Measurements from ENCODE around the gene SBF2.

Gene SBF2

GRCh38 chr11:9777525-9777924 lies 516.5 kb downstream of the SBF2 start:
- no peak overlapping the region for H3K9ac ChIP-seq (ENCODE audit: low read length)
- no peaks in the 10 kb centered on the region for H3K4me1 ChIP-seq (ENCODE audit: control insufficient read depth, insufficient read depth, low read length)
- no peaks in the 10 kb centered on the region for H3K36me3 ChIP-seq (ENCODE audit: control insufficient read depth, insufficient read depth, low read length)
- no peaks in the 10 kb centered on the region for H3K27me3 ChIP-seq (ENCODE audit: control insufficient read depth, insufficient read depth, low read length)
- H3K9me3 ChIP-seq (ENCODE audit: control insufficient read depth, low read length), result no peaks in the 10 kb centered on the region
- H3K4me3 ChIP-seq (ENCODE audit: low read length), result no peak overlapping the region

DNA sequence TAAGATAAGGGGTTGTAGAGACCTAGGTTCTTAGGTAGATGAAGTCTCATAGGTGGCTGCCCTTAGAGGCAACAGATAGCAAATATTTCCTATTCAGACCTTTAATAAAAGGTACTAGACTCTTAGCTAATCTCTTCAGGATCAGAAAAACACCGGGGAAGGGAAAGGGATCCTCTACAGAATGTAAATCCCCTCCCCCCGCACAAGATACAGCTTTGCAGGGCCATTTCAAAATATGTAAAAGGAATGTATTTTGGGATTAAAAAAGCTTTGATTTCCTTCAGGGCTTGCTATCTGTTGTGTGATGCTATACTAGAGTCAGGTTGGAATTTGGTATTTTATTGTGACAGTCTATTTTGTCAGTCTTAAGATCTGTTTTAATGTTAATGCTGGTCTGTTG lies 517.0 kb downstream of the SBF2 start:
- no peak overlapping the region for H3K9ac ChIP-seq (ENCODE audit: low read length)

DNA sequence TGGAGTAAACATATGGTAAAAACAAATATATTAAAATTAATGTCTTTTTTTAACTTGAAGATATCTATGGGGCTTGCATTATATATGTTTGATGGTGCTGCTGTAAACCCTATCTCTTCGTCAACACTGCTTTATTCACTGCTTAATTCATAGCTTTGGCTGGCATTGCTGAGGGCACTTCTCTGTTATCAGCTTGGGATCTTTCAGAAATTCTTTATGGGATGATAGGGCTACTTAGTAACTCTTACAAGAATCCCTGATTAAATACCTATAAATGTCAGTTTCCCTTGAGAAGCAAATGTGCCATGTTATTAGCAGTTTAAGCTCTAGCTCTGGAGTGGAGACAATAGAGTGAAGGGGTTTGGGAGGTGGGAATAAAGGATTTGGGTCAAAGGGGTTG lies 517.8 kb downstream of the SBF2 start:
- H3K27me3 ChIP-seq (ENCODE audit: control insufficient read depth, insufficient read depth, low read length), result no peaks in the 10 kb centered on the region
- no peaks in the 10 kb centered on the region for H3K4me1 ChIP-seq (ENCODE audit: control insufficient read depth, insufficient read depth, low read length)
- no peak overlapping the region for H3K4me3 ChIP-seq (ENCODE audit: low read length)
- H3K36me3 ChIP-seq (ENCODE audit: control insufficient read depth, insufficient read depth, low read length), result no peaks in the 10 kb centered on the region
- H3K9me3 ChIP-seq (ENCODE audit: control insufficient read depth, low read length), result no peaks in the 10 kb centered on the region
- H3K9ac ChIP-seq (ENCODE audit: low read length), result no peak overlapping the region

More for the DNA sequence above, 517.0 kb downstream of the SBF2 start:
- Histone ChIP-seq H3K27me3 (ENCODE audit: control insufficient read depth, insufficient read depth, low read length) (no peaks in the 10 kb centered on the region), H3K4me1 (ENCODE audit: control insufficient read depth, insufficient read depth, low read length) (no peaks in the 10 kb centered on the region), H3K4me3 (ENCODE audit: low read length) (no peak overlapping the region), H3K36me3 (ENCODE audit: control insufficient read depth, insufficient read depth, low read length) (no peaks in the 10 kb centered on the region), H3K9me3 (ENCODE audit: control insufficient read depth, low read length) (no peaks in the 10 kb centered on the region)

DNA sequence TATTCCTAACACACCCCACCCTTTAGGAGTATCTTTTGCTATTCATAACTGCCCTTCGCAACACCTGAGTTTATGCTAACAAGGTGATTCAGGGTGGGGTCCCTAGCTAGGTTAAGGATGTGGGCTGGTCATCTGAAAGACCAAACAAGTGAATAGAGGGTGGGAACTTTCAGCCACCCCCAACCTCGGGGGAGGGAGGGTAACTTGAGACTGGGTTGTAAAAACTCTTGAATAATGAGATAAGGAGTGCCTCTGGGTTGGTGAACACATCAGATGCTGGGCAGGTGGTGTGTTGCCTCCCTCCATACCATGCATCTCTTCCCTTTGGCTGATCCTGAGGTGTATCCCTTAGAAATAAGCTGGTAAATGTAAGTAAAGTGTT lies 518.6 kb downstream of the SBF2 start:
- Histone ChIP-seq H3K4me3 (ENCODE audit: low read length) (no peak overlapping the region), H3K9me3 (ENCODE audit: control insufficient read depth, low read length) (no peaks in the 10 kb centered on the region), H3K36me3 (ENCODE audit: control insufficient read depth, insufficient read depth, low read length) (no peaks in the 10 kb centered on the region), H3K9ac (ENCODE audit: low read length) (no peak overlapping the region), H3K27me3 (ENCODE audit: control insufficient read depth, insufficient read depth, low read length) (no peaks in the 10 kb centered on the region), H3K4me1 (ENCODE audit: control insufficient read depth, insufficient read depth, low read length) (no peaks in the 10 kb centered on the region)

- H3K9me3 ChIP-seq (ENCODE audit: control insufficient read depth, low read length), result no peaks in the 10 kb centered on the region
- no peaks in the 10 kb centered on the region for H3K36me3 ChIP-seq (ENCODE audit: control insufficient read depth, insufficient read depth, low read length)
- no peak overlapping the region for H3K4me3 ChIP-seq (ENCODE audit: low read length)
- no peaks in the 10 kb centered on the region for H3K4me1 ChIP-seq (ENCODE audit: control insufficient read depth, insufficient read depth, low read length)
- no peak overlapping the region for H3K9ac ChIP-seq (ENCODE audit: low read length)
- H3K27me3 ChIP-seq (ENCODE audit: control insufficient read depth, insufficient read depth, low read length), result no peaks in the 10 kb centered on the region
These were observed 519.2 kb downstream of the SBF2 start for GRCh38 chr11:9774591-9775397.

DNA sequence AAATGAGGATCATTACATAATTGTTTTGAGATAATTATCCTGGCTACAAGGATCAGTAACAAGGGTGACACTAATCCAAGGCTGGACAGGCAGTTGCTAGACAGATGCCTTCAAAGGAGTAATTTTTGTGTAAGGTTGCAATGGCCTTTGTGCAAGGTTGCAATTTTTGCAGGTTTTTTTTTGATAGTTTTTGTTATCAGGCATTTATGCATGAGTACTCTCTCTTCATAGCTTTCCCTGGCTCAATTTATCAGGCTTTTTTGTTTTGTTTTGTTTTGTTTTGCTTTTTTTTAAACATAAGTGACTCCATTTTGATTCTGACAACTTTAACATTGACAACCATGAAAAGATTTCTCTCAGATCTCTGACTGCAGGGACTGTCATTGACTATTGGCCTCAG lies 519.9 kb downstream of the SBF2 start:
- H3K4me3 ChIP-seq (ENCODE audit: low read length), result no peak overlapping the region
- H3K9me3 ChIP-seq (ENCODE audit: control insufficient read depth, low read length), result no peaks in the 10 kb centered on the region
- no peaks in the 10 kb centered on the region for H3K27me3 ChIP-seq (ENCODE audit: control insufficient read depth, insufficient read depth, low read length)
- no peaks in the 10 kb centered on the region for H3K4me1 ChIP-seq (ENCODE audit: control insufficient read depth, insufficient read depth, low read length)
- H3K9ac ChIP-seq (ENCODE audit: low read length), result no peak overlapping the region
- H3K36me3 ChIP-seq (ENCODE audit: control insufficient read depth, insufficient read depth, low read length), result no peaks in the 10 kb centered on the region

GRCh38 chr11:9773524-9773923 lies 520.5 kb downstream of the SBF2 start:
- H3K36me3 ChIP-seq (ENCODE audit: control insufficient read depth, insufficient read depth, low read length), result no peaks in the 10 kb centered on the region
- no peaks in the 10 kb centered on the region for H3K9me3 ChIP-seq (ENCODE audit: control insufficient read depth, low read length)
- no peaks in the 10 kb centered on the region for H3K4me1 ChIP-seq (ENCODE audit: control insufficient read depth, insufficient read depth, low read length)
- H3K4me3 ChIP-seq (ENCODE audit: low read length), result no peak overlapping the region
- no peaks in the 10 kb centered on the region for H3K27me3 ChIP-seq (ENCODE audit: control insufficient read depth, insufficient read depth, low read length)
- H3K9ac ChIP-seq (ENCODE audit: low read length), result no peak overlapping the region

- Histone ChIP-seq H3K4me1 (ENCODE audit: control insufficient read depth, insufficient read depth, low read length) (no peaks in the 10 kb centered on the region), H3K36me3 (ENCODE audit: control insufficient read depth, insufficient read depth, low read length) (no peaks in the 10 kb centered on the region), H3K4me3 (ENCODE audit: low read length) (no peak overlapping the region), H3K9me3 (ENCODE audit: control insufficient read depth, low read length) (no peaks in the 10 kb centered on the region), H3K9ac (ENCODE audit: low read length) (no peak overlapping the region), H3K27me3 (ENCODE audit: control insufficient read depth, insufficient read depth, low read length) (no peaks in the 10 kb centered on the region)
These were observed 521.8 kb downstream of the SBF2 start for GRCh38 chr11:9772218-9772617.

DNA sequence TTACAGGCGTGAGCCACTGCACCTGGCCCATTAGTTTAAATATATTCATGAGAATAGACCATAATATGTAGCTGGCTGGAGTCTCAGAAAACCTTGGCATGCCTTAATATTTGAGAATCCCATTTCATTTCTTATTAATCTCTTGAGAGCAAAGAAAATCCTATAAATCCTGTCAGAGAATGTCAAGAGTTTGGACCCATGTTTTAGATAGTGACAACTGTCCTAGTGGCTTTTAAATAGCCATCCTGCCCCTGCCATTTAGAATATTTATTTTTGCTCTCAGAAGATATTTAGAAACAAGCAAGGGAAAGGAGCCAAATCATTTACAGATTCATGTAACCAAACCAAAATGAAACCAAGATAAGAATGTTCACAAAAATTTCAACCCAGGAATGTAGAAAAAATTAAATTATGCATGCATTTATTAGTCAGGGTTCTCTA lies 522.9 kb downstream of the SBF2 start:
- no peaks in the 10 kb centered on the region for H3K36me3 ChIP-seq (ENCODE audit: control insufficient read depth, insufficient read depth, low read length)
- H3K9me3 ChIP-seq (ENCODE audit: control insufficient read depth, low read length), result no peaks in the 10 kb centered on the region
- H3K9ac ChIP-seq (ENCODE audit: low read length), result no peak overlapping the region
- no peak overlapping the region for H3K4me3 ChIP-seq (ENCODE audit: low read length)
- H3K27me3 ChIP-seq (ENCODE audit: control insufficient read depth, insufficient read depth, low read length), result no peaks in the 10 kb centered on the region
- no peaks in the 10 kb centered on the region for H3K4me1 ChIP-seq (ENCODE audit: control insufficient read depth, insufficient read depth, low read length)

DNA sequence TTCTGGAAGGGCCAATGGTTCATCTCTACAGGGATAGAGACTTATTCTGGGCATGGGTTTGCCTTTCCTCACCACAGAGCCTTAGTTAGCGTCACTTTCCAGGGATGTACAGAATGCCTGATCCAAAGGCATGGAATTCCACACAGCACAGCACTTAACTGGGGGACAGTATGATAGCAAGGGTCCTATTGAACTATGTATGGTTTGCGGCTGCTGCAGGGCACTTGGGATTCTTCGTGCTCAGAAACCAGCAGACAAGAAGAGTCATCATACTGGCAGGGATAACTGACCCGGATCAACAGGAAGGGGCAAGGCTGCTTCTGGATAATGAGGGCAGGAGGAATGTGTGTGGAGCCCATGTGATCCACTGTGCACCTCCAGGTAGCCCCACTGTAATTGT lies 524.4 kb downstream of the SBF2 start:
- Histone ChIP-seq H3K4me3 (ENCODE audit: low read length) (no peak overlapping the region), H3K4me1 (ENCODE audit: control insufficient read depth, insufficient read depth, low read length) (no peaks in the 10 kb centered on the region), H3K27me3 (ENCODE audit: control insufficient read depth, insufficient read depth, low read length) (no peaks in the 10 kb centered on the region), H3K9me3 (ENCODE audit: control insufficient read depth, low read length) (no peaks in the 10 kb centered on the region), H3K9ac (ENCODE audit: low read length) (no peak overlapping the region), H3K36me3 (ENCODE audit: control insufficient read depth, insufficient read depth, low read length) (no peaks in the 10 kb centered on the region)

DNA sequence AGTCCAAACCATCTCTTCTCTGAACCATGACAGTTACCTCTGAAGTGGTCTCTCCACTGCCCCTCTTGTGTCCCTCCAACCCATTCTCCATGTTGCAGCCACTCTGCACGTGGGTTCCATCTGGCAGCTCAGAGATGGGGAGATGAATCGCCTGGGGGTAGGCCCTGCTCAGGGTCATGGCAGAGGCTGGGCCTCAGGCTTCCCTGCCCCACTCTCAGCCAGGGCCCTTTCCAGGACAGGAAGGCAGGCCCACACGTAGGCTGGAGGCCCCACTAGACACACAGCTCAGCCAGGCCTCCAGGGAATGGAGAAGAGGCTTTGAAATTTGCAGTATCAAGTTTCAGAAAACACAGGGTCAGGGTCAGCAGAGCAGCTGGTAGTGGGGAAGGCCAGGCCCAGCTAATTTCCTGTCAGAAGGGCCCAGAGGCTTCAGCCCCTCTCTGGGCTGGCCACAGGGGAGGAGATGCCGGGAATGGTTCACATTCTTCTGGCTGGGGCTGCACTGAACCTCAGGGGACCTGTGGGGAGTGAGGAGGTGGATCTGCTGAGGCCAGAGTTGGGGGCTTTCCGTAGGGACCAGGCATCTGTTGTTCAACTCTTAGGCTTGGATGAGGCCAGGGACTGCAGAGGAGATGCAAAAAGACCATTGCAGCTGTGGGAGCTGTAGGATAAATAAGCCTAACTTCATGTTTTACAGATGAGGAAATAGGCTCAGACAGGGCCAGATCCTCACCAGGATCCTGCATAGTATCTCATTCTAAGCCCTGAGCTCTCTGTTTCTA lies 528.5 kb downstream of the SBF2 start:
- Histone ChIP-seq H3K9me3 (ENCODE audit: control insufficient read depth, low read length) (no peaks in the 10 kb centered on the region), H3K4me1 (ENCODE audit: control insufficient read depth, insufficient read depth, low read length) (no peaks in the 10 kb centered on the region), H3K4me3 (ENCODE audit: low read length) (no peak overlapping the region), H3K27me3 (ENCODE audit: control insufficient read depth, insufficient read depth, low read length) (no peaks in the 10 kb centered on the region), H3K36me3 (ENCODE audit: control insufficient read depth, insufficient read depth, low read length) (no peaks in the 10 kb centered on the region), H3K9ac (ENCODE audit: low read length) (no peak overlapping the region)

- no peak overlapping the region for H3K4me3 ChIP-seq (ENCODE audit: low read length)
- peaks cover 18% of the 10 kb centered on the region for H3K4me1 ChIP-seq (ENCODE audit: control insufficient read depth, insufficient read depth, low read length)
- H3K36me3 ChIP-seq (ENCODE audit: control insufficient read depth, insufficient read depth, low read length), result no peaks in the 10 kb centered on the region
- H3K27me3 ChIP-seq (ENCODE audit: control insufficient read depth, insufficient read depth, low read length), result no peaks in the 10 kb centered on the region
- H3K9me3 ChIP-seq (ENCODE audit: control insufficient read depth, low read length), result no peaks in the 10 kb centered on the region
- H3K9ac ChIP-seq (ENCODE audit: low read length), result no peak overlapping the region
These were observed 530.7 kb downstream of the SBF2 start for GRCh38 chr11:9763301-9763700.
